Ovary (tissue), 9 donors: ENCODE data around the gene UNC5C. TPM values are rescaled to one million over a fixed set of nuclear protein-coding genes. Genes with fewer than 3 reads are reported as not detected.

ENCODE experiments used
- DNase-seq, 5 donors: peaks; one replicate each; pipeline ENCODE4 v3.0.0-alpha.2; 2019 to 2020
- H3K27ac ChIP-seq, 2 donors: fragments of 200-600 bp; one replicate each; pipeline versions ENCODE4 v1.5.1 to v1.8.0; 2019 to 2022
- H3K27me3 ChIP-seq: fragments of 200-600 bp; one replicate; pipeline ENCODE4 v1.8.0; 2022
- H3K36me3 ChIP-seq: fragments of 200-600 bp; sonication (generic); one replicate; pipeline ENCODE4 v1.5.1; 2019
- H3K4me1 ChIP-seq: one replicate; pipeline ENCODE4 v1.8.1; 2013; ENCODE audit warnings: mild to moderate bottlenecking, moderate library complexity; ENCODE audit not compliant: insufficient read depth
- H3K4me3 ChIP-seq: fragments of 200-600 bp; sonication (generic); one replicate; pipeline ENCODE4 v1.5.1; 2017
- H3K9me3 ChIP-seq, 2 donors: fragments of 200-600 bp in 1 of 2; sonication (generic) in 1 of 2; one replicate each; pipeline versions ENCODE4 v1.5.1 to v1.8.1; 2013 to 2019; ENCODE audit warnings: mild to moderate bottlenecking in 1 of 2, moderate library complexity in 1 of 2
- EP300 ChIP-seq: sonication (generic); formaldehyde crosslinking; IDR thresholded peaks from one replicate; pipeline ENCODE4 v1.6.1; 2017; ENCODE audit warnings: antibody characterized with exemption
- POLR2A ChIP-seq: fragments of 450-650 bp; IDR thresholded peaks from one replicate; pipeline ENCODE4 v1.6.1; 2017; ENCODE audit warnings: antibody characterized with exemption, mild to moderate bottlenecking, moderate library complexity
- WGBS, 3 donors: extraction: QIAGEN DNeasy Blood & Tissue Kit in 1 of 3; methylation state at CpG; one replicate each; pipeline versions ENCODE4 v1.1.5 to v1.1.7; 2013 to 2017; 5-methylcytosine and 5-hydroxymethylcytosine counted together
- intact Hi-C, 4 donors: fragments of 100-400 bp; cut with DNase I; formaldehyde crosslinking; loops; one replicate each; pipeline versions ENCODE4 v1.11.0 to v1.15.1; 2022 to 2023
- polyA plus RNA-seq, 2 donors: library from polyadenylated mRNA; stranded (reverse); fragments of 200-250 nt in 1 of 2; fragments of 350-450 nt in 1 of 2; fragmentation: Illumina TruSeq in 1 of 2; extraction: RNeasy Lipid Tissue Mini Kit (QIAGEN cat#74804) in 1 of 2; gene quantifications; one replicate each; pipeline ENCODE4 v1.2.3, GENCODE V29; 2013 to 2014
- total RNA-seq, 7 donors: library from RNA; depleted of rRNA in 2 of 7; stranded (reverse); fragments of >200 nt in 2 of 7; fragmentation: NEBNext Ultra II Directional in 3 of 7; extraction: Animal tissue kit (Norgen Biotek cat#: 25700) in 3 of 7; gene quantifications; one replicate each; pipeline versions ENCODE4 v1.1.0 to v1.2.4, GENCODE V29; 2016 to 2023
- TF ChIP-seq, protein P1 (sequence below), 3 donors: fragments of 450-650 bp in 2 of 3; fragments of 200-600 bp in 1 of 3; IDR thresholded peaks; one replicate each; pipeline versions ENCODE4 v1.5.1 to v1.8.0; 2016 to 2022; ENCODE audit warnings: antibody characterized with exemption in 3 of 3, mild to moderate bottlenecking in 1 of 3
- donor health status: DM: no; HTN: no; CAD: no; lungs with moderate emphysema.
- donor health status: DM: no; HTN: no; CAD: no.
- donor health status: Bipolar disorder and iron deficiency.
- donor health status: DM: yes; HTN: yes; CAD: no.
- donor health status: DM: no; HTN: no; CAD: no.
- donor health status: DM: yes; HTN: yes; CAD: no.

UNC5C gene
- total and polyA plus RNA-seq, 9 donors, result 1.8 to 9.4 (median 3.9) TPM

DNA sequence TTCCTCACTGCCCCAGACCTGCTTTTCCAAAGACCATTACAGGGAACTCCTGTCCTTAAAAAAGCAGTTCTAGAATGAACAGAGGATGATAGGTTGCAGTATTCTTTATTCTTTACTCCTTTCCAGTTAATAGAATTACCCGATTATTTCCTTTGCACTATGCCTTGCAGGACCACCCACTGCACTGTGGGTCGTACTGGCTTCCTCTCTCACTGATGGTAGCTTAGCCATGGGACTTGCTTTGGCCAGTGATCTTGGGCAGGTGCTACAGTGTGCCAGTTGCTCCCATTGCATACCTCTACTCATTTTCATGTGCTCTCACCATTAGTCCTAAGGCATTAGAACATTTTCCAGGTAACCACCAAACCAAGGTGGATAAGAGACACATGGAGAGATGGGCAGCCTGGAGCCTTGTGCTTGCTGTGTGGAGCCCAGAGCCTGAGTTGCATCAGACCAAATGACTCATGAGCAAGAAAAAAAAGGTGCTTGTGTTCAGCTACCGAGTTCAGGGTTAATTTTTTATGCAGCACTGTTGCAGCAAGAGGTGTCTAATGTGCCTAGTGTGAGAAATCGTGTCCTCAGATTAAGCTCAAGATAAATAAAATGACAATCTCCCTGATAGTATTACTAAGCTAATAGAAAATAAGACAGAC lies 7.6 kb upstream of the UNC5C start:
- TF ChIP-seq POLR2A (no peak), EP300 (no peak)
- TF ChIP-seq, protein P1, sequence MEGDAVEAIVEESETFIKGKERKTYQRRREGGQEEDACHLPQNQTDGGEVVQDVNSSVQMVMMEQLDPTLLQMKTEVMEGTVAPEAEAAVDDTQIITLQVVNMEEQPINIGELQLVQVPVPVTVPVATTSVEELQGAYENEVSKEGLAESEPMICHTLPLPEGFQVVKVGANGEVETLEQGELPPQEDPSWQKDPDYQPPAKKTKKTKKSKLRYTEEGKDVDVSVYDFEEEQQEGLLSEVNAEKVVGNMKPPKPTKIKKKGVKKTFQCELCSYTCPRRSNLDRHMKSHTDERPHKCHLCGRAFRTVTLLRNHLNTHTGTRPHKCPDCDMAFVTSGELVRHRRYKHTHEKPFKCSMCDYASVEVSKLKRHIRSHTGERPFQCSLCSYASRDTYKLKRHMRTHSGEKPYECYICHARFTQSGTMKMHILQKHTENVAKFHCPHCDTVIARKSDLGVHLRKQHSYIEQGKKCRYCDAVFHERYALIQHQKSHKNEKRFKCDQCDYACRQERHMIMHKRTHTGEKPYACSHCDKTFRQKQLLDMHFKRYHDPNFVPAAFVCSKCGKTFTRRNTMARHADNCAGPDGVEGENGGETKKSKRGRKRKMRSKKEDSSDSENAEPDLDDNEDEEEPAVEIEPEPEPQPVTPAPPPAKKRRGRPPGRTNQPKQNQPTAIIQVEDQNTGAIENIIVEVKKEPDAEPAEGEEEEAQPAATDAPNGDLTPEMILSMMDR (IDR thresholded peaks at IDR 0.05), result no peak
- no peaks in the 10 kb centered on the region for H3K4me1 ChIP-seq
- H3K27ac ChIP-seq, result no peak overlapping the region
- H3K9me3 ChIP-seq, result no peaks in the 10 kb centered on the region
- no peaks in the 10 kb centered on the region for H3K27me3 ChIP-seq
- WGBS, 3 donors, result 77 to 82% (median 82%) methylated on average over 4 of the region's 4 CpGs
- H3K36me3 ChIP-seq, result no peaks in the 10 kb centered on the region
- no peak for DNase-seq
- intact Hi-C loops, result no loop called here
- H3K4me3 ChIP-seq, result no peak overlapping the region

DNA sequence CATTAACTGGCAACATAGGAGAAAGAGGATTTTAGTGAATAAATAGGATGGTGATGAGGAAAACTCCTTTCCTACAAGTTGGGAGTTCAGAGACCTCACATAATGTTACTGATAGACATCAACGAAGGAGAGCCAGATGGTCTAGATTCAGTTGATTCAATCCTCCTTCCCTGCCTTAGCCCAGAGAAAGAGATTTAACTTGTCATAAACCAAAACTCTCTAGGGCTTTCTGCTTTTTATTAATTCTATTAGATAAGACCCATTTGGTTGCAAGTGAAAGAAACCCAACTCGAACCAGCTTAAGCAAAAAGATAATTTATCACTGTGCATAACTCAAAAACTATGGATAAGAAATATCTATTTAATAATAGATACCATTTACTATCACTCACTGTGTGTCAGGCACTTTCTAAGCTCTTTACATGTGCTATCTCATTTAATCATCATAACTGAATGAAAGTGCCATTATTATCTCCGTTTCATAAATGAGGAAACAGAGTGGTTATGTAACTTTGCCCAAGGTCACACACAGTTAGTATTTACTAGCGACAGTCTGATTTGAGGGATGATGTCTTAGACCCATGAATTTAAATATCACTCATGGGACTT lies 4.3 kb upstream of the UNC5C start:
- H3K27me3 ChIP-seq, result no peaks in the 10 kb centered on the region
- no peak overlapping the region for H3K4me3 ChIP-seq
- TF ChIP-seq, protein P1 (IDR thresholded peaks at IDR 0.05), result no peak
- TF ChIP-seq POLR2A (no peak), EP300 (no peak)
- intact Hi-C loops, result no loop called here
- no peaks in the 10 kb centered on the region for H3K36me3 ChIP-seq
- no peak for DNase-seq
- no peaks in the 10 kb centered on the region for H3K9me3 ChIP-seq
- 66 to 73% (median 68%) methylated on average over 4 of the region's 4 CpGs for WGBS, 3 donors
- H3K27ac ChIP-seq, result no peak overlapping the region
- H3K4me1 ChIP-seq, result no peaks in the 10 kb centered on the region

DNA sequence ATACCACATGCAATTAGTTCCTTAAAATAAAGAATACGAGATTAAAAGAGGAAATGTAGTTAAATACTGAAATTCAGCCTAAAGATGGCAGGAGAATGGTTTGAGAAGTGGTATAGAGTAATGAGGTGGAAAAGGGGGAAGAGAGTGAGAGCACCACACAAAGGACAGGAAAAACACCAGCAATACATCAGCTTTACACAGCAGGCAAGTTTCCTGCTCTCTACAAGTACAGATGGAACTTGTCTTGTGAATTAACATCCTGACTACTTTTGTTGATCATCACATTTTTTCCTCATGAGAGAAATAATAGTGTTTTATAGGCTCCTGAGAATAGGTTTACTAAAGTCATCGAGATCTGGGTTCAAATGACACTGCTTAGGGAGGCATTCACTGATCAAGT lies 2.9 kb upstream of the UNC5C start:
- H3K27ac ChIP-seq, result no peak overlapping the region

DNA sequence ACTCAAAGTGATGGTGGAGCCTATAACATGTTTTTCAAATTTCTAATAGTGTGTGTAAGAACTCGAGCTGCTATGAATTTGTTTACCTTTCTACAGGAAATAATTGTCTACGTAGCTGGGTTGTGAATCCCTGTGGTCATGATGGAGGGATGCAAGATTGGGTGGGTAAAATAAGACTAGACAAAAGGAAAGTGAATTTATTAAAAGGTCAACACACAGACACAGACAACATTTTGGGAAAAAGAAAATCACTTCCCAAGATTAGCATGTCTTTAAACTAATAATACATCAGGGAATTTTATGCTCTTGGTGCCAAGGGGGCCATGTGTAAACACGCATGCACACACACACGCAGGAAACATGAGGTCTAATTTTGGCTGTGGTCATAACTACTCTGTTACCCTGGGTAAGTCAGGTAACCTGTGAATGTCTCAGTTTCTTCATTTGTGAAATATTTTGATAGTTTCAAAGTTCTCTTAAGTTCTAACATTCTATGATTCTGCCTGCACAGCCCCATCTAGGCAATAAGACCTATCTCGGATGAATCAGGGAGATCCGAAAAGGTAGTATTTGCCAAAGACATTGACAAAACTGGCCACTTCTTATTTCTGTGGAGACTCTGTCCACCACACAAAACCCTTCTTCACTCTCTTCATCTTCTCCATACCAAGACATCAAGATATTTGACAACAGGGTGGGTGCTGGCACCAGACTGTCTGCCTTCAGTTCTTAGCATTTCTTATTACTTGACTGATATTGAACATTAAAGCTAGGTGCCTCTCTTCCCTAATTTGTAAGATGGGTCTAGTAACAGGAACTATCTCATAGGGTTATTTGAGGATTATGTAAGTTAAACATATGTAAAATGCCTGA lies 1.6 kb upstream of the UNC5C start:
- no peaks in the 10 kb centered on the region for H3K4me1 ChIP-seq
- no peaks in the 10 kb centered on the region for H3K27me3 ChIP-seq
- H3K27ac ChIP-seq, result no peak overlapping the region
- H3K4me3 ChIP-seq, result peak overlapping the region; percentile 73
- intact Hi-C loops, result no loop called here
- H3K36me3 ChIP-seq, result no peaks in the 10 kb centered on the region
- TF ChIP-seq POLR2A (no peak), EP300 (no peak)
- TF ChIP-seq, protein P1 (IDR thresholded peaks at IDR 0.05), result no peak
- 39 to 45% (median 45%) methylated on average over 6 of the region's 6 CpGs for WGBS, 3 donors
- no peaks in the 10 kb centered on the region for H3K9me3 ChIP-seq
- no peak for DNase-seq

More for the DNA sequence above, 2.9 kb upstream of the UNC5C start:
- TF ChIP-seq, protein P1 (IDR thresholded peaks at IDR 0.05), result no peak
- TF ChIP-seq POLR2A, result no peak
- TF ChIP-seq EP300, result no peak
- WGBS, 3 donors, result 81 to 97% (median 85%) methylated on average over 2 of the region's 2 CpGs
- Histone ChIP-seq H3K4me1 (no peaks in the 10 kb centered on the region), H3K27me3 (no peaks in the 10 kb centered on the region), H3K36me3 (no peaks in the 10 kb centered on the region), H3K4me3 (no peak overlapping the region), H3K9me3 (no peaks in the 10 kb centered on the region)
- DNase-seq, result no peak
- intact Hi-C loops, result no loop called here
